Measurements from ENCODE around the gene CREB5. TPM values are rescaled to one million over a fixed set of nuclear protein-coding genes. Genes with fewer than 3 reads are reported as not detected.

Gene CREB5
- polyA plus RNA-seq, 4 donors, result 7.4 to 13.4 (median 8.4) TPM

- no peak for DNase-seq (ENCODE audit: low read depth in 4 of 4, low spot score in 3 of 4)
Observed at GRCh38 chr7:28626624-28627262, 214.4 kb downstream of the CREB5 start.

DNA sequence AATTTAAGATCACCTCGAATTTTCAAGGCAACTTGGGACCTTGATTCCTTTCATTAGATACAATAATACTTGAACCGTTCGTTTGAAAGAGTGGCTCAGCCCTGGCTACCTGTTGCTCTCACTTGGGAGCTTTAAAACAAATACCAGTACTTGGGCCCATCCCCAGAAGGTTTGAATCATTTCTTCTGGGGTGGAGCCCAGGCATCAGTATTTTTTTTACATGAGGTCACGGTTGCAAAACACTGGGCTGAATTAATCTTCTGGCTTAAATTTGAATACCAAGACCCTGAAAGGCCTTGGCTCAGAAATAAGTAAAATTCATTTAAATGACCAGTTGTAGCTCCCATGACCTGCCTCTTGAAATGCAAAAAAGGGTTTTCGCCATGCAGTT is 214.9 kb downstream of the CREB5 start:
- no peak for DNase-seq (ENCODE audit: low read depth in 4 of 4, low spot score in 3 of 4)

GRCh38 chr7:28627896-28628295 is 215.6 kb downstream of the CREB5 start:
- no peak for DNase-seq (ENCODE audit: low read depth in 4 of 4, low spot score in 3 of 4)

- no peak for DNase-seq (ENCODE audit: low read depth in 4 of 4, low spot score in 3 of 4)
Observed at GRCh38 chr7:28629216-28629842, 217.0 kb downstream of the CREB5 start.

DNA sequence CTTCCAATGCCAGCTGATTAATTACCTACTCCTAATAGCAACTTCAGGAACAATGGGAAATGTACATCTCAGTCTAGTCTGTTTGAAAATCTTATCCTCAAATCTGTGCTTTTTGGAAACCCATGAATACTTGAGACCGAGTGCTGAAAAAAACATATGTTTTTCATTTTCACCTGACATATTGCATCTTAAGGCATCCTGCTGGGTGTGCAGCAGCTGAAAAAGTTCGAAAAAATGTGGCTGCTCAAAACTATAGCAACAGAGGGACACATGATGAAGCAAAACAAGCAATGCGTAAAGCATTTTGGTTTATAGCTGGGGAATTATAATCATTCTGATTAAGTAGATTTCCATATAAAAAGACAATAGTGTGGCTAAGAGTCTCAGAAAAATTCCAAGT is 218.0 kb downstream of the CREB5 start:
- no peak for DNase-seq (ENCODE audit: low read depth in 4 of 4, low spot score in 3 of 4)

- DNase-seq (ENCODE audit: low read depth in 4 of 4, low spot score in 3 of 4), result no peak
Observed at GRCh38 chr7:28631995-28632394, 219.7 kb downstream of the CREB5 start.

GRCh38 chr7:28638914-28639313 is 226.6 kb downstream of the CREB5 start:
- DNase-seq (ENCODE audit: low read depth in 4 of 4, low spot score in 3 of 4), result no peak

DNA sequence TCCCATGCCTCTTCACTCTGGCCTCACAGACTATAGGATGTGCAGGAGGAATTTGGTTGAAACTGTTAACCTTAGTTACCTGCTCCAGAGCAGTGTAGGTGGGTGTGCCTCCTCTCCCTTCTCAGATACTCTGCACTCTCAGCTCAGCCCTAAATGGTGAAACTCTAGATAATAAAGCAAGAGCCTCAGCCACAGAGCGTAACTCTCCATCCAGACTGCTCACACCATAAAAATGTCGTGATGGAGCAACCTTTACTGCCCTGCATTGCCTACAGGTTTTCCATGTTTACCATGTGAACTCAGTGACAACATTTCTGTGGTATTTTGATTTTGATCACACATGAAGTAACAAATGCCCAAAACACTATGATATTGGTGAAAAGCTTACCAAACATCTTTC is 227.7 kb downstream of the CREB5 start:
- no peak for DNase-seq (ENCODE audit: low read depth in 4 of 4, low spot score in 3 of 4)

- DNase-seq (ENCODE audit: low read depth in 4 of 4, low spot score in 3 of 4), result no peak
Observed at GRCh38 chr7:28641752-28642545, 229.6 kb downstream of the CREB5 start.

- DNase-seq (ENCODE audit: low read depth in 4 of 4, low spot score in 3 of 4), result no peak
Observed at GRCh38 chr7:28643188-28643569, 230.9 kb downstream of the CREB5 start.

- no peak for DNase-seq (ENCODE audit: low read depth in 4 of 4, low spot score in 3 of 4)
Observed at GRCh38 chr7:28643584-28644340, 231.4 kb downstream of the CREB5 start.

DNA sequence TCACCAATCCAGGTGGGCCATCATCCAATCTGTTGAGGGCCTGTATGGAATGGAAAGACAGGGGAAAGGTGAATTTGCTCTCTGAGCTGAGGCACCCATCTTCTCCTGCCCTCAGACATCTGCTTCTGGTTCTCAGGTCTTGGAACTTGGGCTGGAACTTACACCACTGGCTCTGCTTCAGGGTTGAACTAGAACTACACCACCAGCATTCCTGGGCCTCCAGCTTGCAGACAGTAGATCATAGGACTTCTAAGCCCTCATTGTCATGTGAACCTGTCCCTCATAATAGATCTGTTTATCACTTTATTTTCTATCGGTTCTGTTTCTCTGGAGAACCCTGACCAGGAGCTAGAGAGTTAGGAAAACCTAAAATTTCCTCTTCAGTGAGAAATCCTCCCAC is 233.5 kb downstream of the CREB5 start:
- no peak for DNase-seq (ENCODE audit: low read depth in 4 of 4, low spot score in 3 of 4)

DNA sequence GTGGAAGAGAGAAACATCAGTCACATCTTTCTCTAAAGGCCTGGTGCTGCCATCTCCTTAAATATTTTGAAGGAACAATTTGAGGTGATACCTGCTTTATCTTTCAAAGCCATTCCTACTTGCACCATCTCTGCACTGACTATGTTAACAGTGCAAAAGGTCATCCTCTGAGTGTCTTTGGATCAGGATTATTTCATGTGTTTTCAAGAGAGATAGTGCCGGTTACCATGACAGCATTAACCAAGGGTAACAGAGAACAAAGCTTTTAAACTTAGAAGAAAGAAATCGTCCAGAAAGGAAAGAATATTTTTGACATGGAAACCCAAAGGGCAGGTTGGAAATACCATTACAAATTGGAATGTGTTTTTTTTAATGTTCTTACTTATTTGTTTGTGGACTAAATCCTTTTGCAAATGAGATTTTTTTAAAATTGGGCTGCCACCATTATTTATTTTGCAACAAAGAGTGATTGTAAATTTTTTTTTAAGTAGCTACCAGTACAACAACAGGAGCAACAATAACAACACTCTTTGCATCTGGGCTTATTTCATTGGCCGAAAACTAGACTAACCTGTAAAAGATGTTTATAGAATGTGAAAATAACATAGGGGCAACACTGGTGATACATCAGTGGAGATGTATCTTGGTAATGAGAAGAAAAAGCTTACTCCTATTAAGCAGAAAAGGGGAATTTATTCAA is 234.2 kb downstream of the CREB5 start:
- no peak for DNase-seq (ENCODE audit: low read depth in 4 of 4, low spot score in 3 of 4)

DNA sequence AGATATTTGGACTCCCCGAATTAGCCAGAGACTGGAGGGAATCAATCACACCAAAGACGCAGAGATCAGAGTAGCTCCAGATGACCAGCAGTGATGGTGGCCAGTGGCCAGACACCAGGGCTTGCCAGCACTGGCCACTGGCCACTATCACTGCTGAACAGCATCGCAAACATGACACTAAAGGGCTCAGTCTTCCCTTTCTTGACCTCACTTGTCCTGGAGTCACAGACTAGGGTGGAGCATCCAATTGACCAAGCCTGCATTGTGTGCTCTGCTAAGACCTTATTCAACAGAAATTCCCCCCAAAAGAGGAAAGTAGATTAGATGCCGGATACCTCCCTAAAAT is 234.7 kb downstream of the CREB5 start:
- DNase-seq (ENCODE audit: low read depth in 4 of 4, low spot score in 3 of 4), result no peak

- DNase-seq (ENCODE audit: low read depth in 4 of 4, low spot score in 3 of 4), result no peak
Observed at GRCh38 chr7:28649189-28649588, 236.9 kb downstream of the CREB5 start.

- no peak for DNase-seq (ENCODE audit: low read depth in 4 of 4, low spot score in 3 of 4)
Observed at GRCh38 chr7:28649811-28650210, 237.5 kb downstream of the CREB5 start.

DNA sequence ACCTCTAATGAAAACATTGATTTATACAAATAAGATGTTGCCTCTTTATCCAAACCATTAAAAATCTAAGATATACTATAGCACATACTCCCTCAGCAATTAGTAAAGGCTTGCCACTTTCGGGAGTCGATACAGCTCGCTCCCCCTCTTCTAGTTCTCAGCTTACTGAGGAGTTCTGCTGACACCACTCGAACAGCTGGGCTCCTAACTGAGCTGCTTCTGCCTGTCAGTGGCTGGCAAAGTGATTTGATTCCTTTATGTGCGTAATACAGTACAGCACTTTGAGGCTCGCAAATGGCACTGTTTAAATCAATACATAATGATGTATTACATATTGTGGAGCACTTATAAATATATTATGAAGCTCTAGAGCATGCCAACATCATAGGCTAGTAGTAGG is 241.8 kb downstream of the CREB5 start:
- no peak for DNase-seq (ENCODE audit: low read depth in 4 of 4, low spot score in 3 of 4)

- DNase-seq (ENCODE audit: low read depth in 4 of 4, low spot score in 3 of 4), result no peak
Observed at GRCh38 chr7:28656529-28656928, 244.2 kb downstream of the CREB5 start.

DNA sequence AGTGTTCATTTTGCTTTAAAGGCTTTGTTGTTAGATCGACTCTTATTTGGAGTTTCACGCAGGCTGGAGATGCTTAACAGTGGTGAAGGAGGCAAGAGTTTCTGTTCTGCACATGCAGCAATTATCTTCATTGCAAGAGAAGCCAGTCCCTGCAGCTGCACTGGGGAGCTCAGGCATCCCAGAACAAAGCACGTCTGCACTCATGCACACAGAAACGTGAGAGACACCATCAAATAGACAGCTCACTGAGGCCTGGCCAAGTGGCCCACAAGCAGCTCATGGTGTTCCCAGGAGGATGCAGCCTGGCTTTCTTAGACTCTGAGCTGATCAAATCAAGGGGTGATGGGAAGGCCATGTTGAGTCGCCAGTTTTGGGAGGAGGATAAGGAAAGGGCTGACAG is 246.1 kb downstream of the CREB5 start:
- no peak for DNase-seq (ENCODE audit: low read depth in 4 of 4, low spot score in 3 of 4)

DNA sequence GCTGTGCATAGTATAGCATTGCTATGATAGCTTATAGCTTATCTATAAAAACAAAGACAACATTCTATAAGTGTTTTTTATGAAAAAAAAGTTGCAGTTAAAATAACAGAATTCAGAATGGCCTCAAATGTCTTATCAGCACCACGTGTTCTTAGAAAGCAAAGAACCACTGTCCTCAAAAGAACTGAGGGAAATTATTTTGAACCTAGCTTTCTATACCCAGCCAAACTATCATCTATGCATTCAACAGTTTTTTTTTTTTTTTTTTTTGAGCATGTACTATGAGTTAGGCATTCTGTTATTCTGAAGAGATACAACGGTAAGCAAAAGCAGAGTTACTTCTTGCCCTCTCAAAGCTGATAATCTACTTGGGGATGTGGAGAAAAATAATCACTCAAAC is 247.8 kb downstream of the CREB5 start:
- no peak for DNase-seq (ENCODE audit: low read depth in 4 of 4, low spot score in 3 of 4)
